CD4-positive, alpha-beta memory T cell (primary cell): ENCODE data around the gene HOXD8. TPM values are rescaled to one million over a fixed set of nuclear protein-coding genes. Genes with fewer than 3 reads are reported as not detected.

Experiments
- CTCF ChIA-PET: fragments of 350-600 bp; sonication (Branson Sonifier 250); formaldehyde crosslinking; loops from one replicate; lab custom pipeline; 2021; ENCODE audit warnings: inconsistent platforms; ENCODE audit not compliant: partially characterized antibody; lab: Charles Lee
- POLR2A ChIA-PET: fragments of 350-600 bp; sonication (Branson Sonifier 250); formaldehyde crosslinking; loops from one replicate; lab custom pipeline; 2021; ENCODE audit not compliant: partially characterized antibody; lab: Charles Lee
- DNase-seq, 5 donors: peaks; one replicate each; pipeline versions ENCODE4 v3.0.0 to v3.0.0-alpha.2; 2020 to 2022; ENCODE audit warnings: mixed read lengths in 1 of 5
- H3K27ac ChIP-seq: one replicate; pipeline ENCODE4 v1.7.0; 2013; ENCODE audit warnings: low read depth, low read length
- H3K27me3 ChIP-seq: 2 replicates; pipeline ENCODE4 v1.7.0; 2013; ENCODE audit warnings: mild to moderate bottlenecking, low read length, moderate library complexity; ENCODE audit not compliant: insufficient read depth
- H3K36me3 ChIP-seq: 2 replicates; pipeline ENCODE4 v1.7.0; 2013; ENCODE audit warnings: mild to moderate bottlenecking, low read length, moderate library complexity; ENCODE audit not compliant: insufficient read depth
- H3K4me1 ChIP-seq: 2 replicates; pipeline ENCODE4 v1.7.0; 2013; ENCODE audit warnings: mild to moderate bottlenecking, low read length, moderate library complexity; ENCODE audit not compliant: insufficient read depth
- H3K4me3 ChIP-seq, 2 donors: one replicate each; pipeline ENCODE4 v1.7.0; 2013; ENCODE audit warnings: low read length in 2 of 2, mild to moderate bottlenecking in 1 of 2
- H3K9me3 ChIP-seq, 2 donors: one replicate each; pipeline ENCODE4 v1.7.0; 2013; ENCODE audit warnings: low read length in 2 of 2, control low read depth in 1 of 2; ENCODE audit not compliant: control insufficient read depth in 1 of 2
- H3K27ac Mint-ChIP-seq, 7 donors: one replicate each; pipeline ENCODE4 v1.8.0; 2020 to 2021; ENCODE audit warnings: mixed read lengths in 7 of 7, mild to moderate bottlenecking in 6 of 7, inconsistent platforms in 3 of 7, moderate library complexity in 3 of 7
- H3K27me3 Mint-ChIP-seq, 2 donors: one replicate each; pipeline ENCODE4 v1.8.0; 2020 to 2021; ENCODE audit warnings: mixed read lengths in 2 of 2
- H3K36me3 Mint-ChIP-seq, 2 donors: one replicate each; pipeline ENCODE4 v1.8.0; 2020 to 2021; ENCODE audit warnings: mixed read lengths in 2 of 2, inconsistent platforms in 1 of 2, mild to moderate bottlenecking in 1 of 2
- H3K4me1 Mint-ChIP-seq, 4 donors: one replicate each; pipeline ENCODE4 v1.8.0; 2020 to 2021; ENCODE audit warnings: mixed read lengths in 4 of 4, mild to moderate bottlenecking in 1 of 4
- H3K4me3 Mint-ChIP-seq, 8 donors: one replicate each; pipeline ENCODE4 v1.8.0; 2020 to 2021; ENCODE audit warnings: mixed read lengths in 8 of 8, mild to moderate bottlenecking in 7 of 8, moderate library complexity in 6 of 8, inconsistent platforms in 3 of 8
- H3K9me3 Mint-ChIP-seq, 8 donors: one replicate each; pipeline ENCODE4 v1.8.0; 2020 to 2021; ENCODE audit warnings: mixed read lengths in 8 of 8, mild to moderate bottlenecking in 5 of 8, inconsistent platforms in 3 of 8, moderate library complexity in 1 of 8
- intact Hi-C: fragments of 100-400 bp; cut with micrococcal nuclease; formaldehyde crosslinking; loops from one replicate; pipeline ENCODE4 v1.15.1; 2023
- polyA plus RNA-seq, 2 donors: library from polyadenylated mRNA; unstranded; fragments of 300-500 nt; fragmentation: Illumina TruSeq; gene quantifications; one replicate each; pipeline ENCODE4 v1.2.3, GENCODE V29; 2021
- total RNA-seq, 2 experiments: library from RNA; stranded (reverse); gene quantifications; one replicate each; pipeline ENCODE4 v1.2.3, GENCODE V29; 2021

Gene HOXD8
- total and polyA plus RNA-seq, 4 experiments from 2014 or later = not detected

GRCh38 chr2:176126929-176127773 is 2.4 kb upstream of the HOXD8 start:
- DNase-seq = peak; percentile 56 to 64 (median 58)
- intact Hi-C loops = loop anchor here (1.0 to 5.0 kb wide), 7 partner anchors 328 to 1290 kb away; no protein-coding TSS in a partner anchor
- CTCF ChIA-PET = interaction anchor here (0.6 to 4.3 kb wide), 37 partner anchors 9 to 1636 kb away, joined by 3 to 127 read pairs (median 4); no protein-coding TSS in a partner anchor
- peaks cover 10 to 45% (median 27%) of the 10 kb centered on the region in 4 donors for H3K4me1 Mint-ChIP-seq
- Histone ChIP-seq H3K36me3 (no peaks in the 10 kb centered on the region), H3K4me3 (no peak overlapping the region), H3K9me3 (no peaks in the 10 kb centered on the region), H3K27ac (no peak overlapping the region), H3K4me1 (peaks cover 38% of the 10 kb centered on the region), H3K27me3 (peaks cover 78% of the 10 kb centered on the region)
- H3K27ac Mint-ChIP-seq = peak overlapping the region in 2 of 7 donors; percentile 31 to 89
- H3K27me3 Mint-ChIP-seq = peaks cover 61 to 63% of the 10 kb centered on the region in 2 donors
- H3K9me3 Mint-ChIP-seq = peaks cover 0 to 40% (median 10%) of the 10 kb centered on the region in 8 donors
- H3K4me3 Mint-ChIP-seq = peak overlapping the region in 2 of 8 donors; percentile 7 to 17
- POLR2A ChIA-PET = interaction anchor here (0.9 to 2.2 kb wide), 2 partner anchors 328 to 1022 kb away, joined by 3 to 12 read pairs; no protein-coding TSS in a partner anchor
- H3K36me3 Mint-ChIP-seq = peaks cover 0 to 4% of the 10 kb centered on the region in 2 donors

- H3K4me1 Mint-ChIP-seq = peaks cover 14 to 47% (median 29%) of the 10 kb centered on the region in 4 donors
- intact Hi-C loops = loop anchor here (1.0 to 5.0 kb wide), 7 partner anchors 328 to 1289 kb away; no protein-coding TSS in a partner anchor
- Histone ChIP-seq H3K27me3 (peaks cover 79% of the 10 kb centered on the region), H3K27ac (no peak overlapping the region), H3K36me3 (no peaks in the 10 kb centered on the region), H3K9me3 (no peaks in the 10 kb centered on the region), H3K4me3 (no peak overlapping the region), H3K4me1 (peaks cover 37% of the 10 kb centered on the region)
- ChIA-PET CTCF (interaction anchor here (0.6 to 4.3 kb wide), 28 partner anchors 8 to 1636 kb away, joined by 3 to 127 read pairs (median 5); no protein-coding TSS in a partner anchor), POLR2A (interaction anchor here (2.2 kb wide), 1 partner anchor 327 kb away, joined by 12 read pairs; no protein-coding TSS in a partner anchor)
- H3K36me3 Mint-ChIP-seq = peaks cover 0 to 5% of the 10 kb centered on the region in 2 donors
- peak overlapping the region in 2 of 8 donors; percentile 63 to 68 for H3K4me3 Mint-ChIP-seq
- peak overlapping the region in 3 of 7 donors; percentile 6 to 89 (median 25) for H3K27ac Mint-ChIP-seq
- H3K27me3 Mint-ChIP-seq = peaks cover 63 to 64% of the 10 kb centered on the region in 2 donors
- H3K9me3 Mint-ChIP-seq = peaks cover 0 to 44% (median 11%) of the 10 kb centered on the region in 8 donors
- DNase-seq = no peak
Measured at GRCh38 chr2:176127774-176128072, 1.8 kb upstream of the HOXD8 start.

GRCh38 chr2:176128172-176128981 is 1.1 kb upstream of the HOXD8 start:
- Mint-ChIP-seq H3K36me3 (peaks cover 0 to 5% of the 10 kb centered on the region in 2 donors), H3K9me3 (peaks cover 0 to 46% (median 13%) of the 10 kb centered on the region in 8 donors), H3K4me1 (peaks cover 14 to 49% (median 31%) of the 10 kb centered on the region in 4 donors), H3K4me3 (peak overlapping the region; percentile 48 to 82 (median 66)), H3K27ac (peak overlapping the region in 6 of 7 donors; percentile 26 to 89 (median 68)), H3K27me3 (peaks cover 67 to 70% of the 10 kb centered on the region in 2 donors)
- H3K36me3 ChIP-seq = no peaks in the 10 kb centered on the region
- H3K27ac ChIP-seq = no peak overlapping the region
- peaks cover 34% of the 10 kb centered on the region for H3K4me1 ChIP-seq
- ChIA-PET CTCF (interaction anchor here (0.6 to 4.3 kb wide), 14 partner anchors 8 to 1428 kb away, joined by 3 to 127 read pairs (median 6); no protein-coding TSS in a partner anchor), POLR2A (no interaction called here)
- no peaks in the 10 kb centered on the region for H3K9me3 ChIP-seq
- DNase-seq = no peak
- intact Hi-C loops = loop anchor here (5.0 kb wide), 1 partner anchor 1034 kb away; no protein-coding TSS in a partner anchor
- H3K27me3 ChIP-seq = peaks cover 85% of the 10 kb centered on the region
- no peak overlapping the region for H3K4me3 ChIP-seq

- Histone ChIP-seq H3K4me1 (peaks cover 34% of the 10 kb centered on the region), H3K36me3 (no peaks in the 10 kb centered on the region), H3K9me3 (no peaks in the 10 kb centered on the region), H3K27ac (no peak overlapping the region), H3K4me3 (no peak overlapping the region), H3K27me3 (peaks cover 84% of the 10 kb centered on the region)
- Mint-ChIP-seq H3K9me3 (peaks cover 0 to 39% (median 13%) of the 10 kb centered on the region in 8 donors), H3K4me3 (peak overlapping the region in 6 of 8 donors; percentile 17 to 67 (median 51)), H3K4me1 (peaks cover 14 to 42% (median 27%) of the 10 kb centered on the region in 4 donors), H3K27ac (no peak overlapping the region), H3K36me3 (peaks cover 0 to 3% of the 10 kb centered on the region in 2 donors), H3K27me3 (peaks cover 68 to 70% of the 10 kb centered on the region in 2 donors)
- ChIA-PET POLR2A (no interaction called here), CTCF (interaction anchor here (1.3 to 4.4 kb wide), 5 partner anchors 318 to 1019 kb away, joined by 3 to 127 read pairs (median 30); no protein-coding TSS in a partner anchor)
- DNase-seq = no peak
- intact Hi-C loops = loop anchor here (5.0 kb wide), 2 partner anchors 127 to 1033 kb away; partner anchors contain the start of gene LNPK
Measured at GRCh38 chr2:176129813-176130146, 275 bp downstream of the HOXD8 start.

GRCh38 chr2:176130147-176130956 is 847 bp downstream of the HOXD8 start:
- no peaks in the 10 kb centered on the region for H3K36me3 ChIP-seq
- H3K9me3 ChIP-seq = no peaks in the 10 kb centered on the region
- peak in 1 of 5 donors; percentile 49 for DNase-seq
- no peak overlapping the region for H3K27ac ChIP-seq
- CTCF ChIA-PET = interaction anchor here (0.5 to 4.4 kb wide), 9 partner anchors 10 to 1018 kb away, joined by 3 to 32 read pairs (median 6); no protein-coding TSS in a partner anchor
- H3K27ac Mint-ChIP-seq = peak overlapping the region in 1 of 7 donors; percentile 88
- intact Hi-C loops = loop anchor here (5.0 kb wide), 1 partner anchor 128 kb away; the partner anchor contains the start of gene LNPK
- H3K27me3 Mint-ChIP-seq = peaks cover 68 to 71% of the 10 kb centered on the region in 2 donors
- POLR2A ChIA-PET = interaction anchor here (1.0 kb wide), 1 partner anchor 35 kb away, joined by 5 read pairs; no protein-coding TSS in a partner anchor
- peaks cover 15 to 48% (median 28%) of the 10 kb centered on the region in 4 donors for H3K4me1 Mint-ChIP-seq
- no peak overlapping the region for H3K4me3 ChIP-seq
- H3K9me3 Mint-ChIP-seq = peaks cover 0 to 39% (median 14%) of the 10 kb centered on the region in 8 donors
- H3K4me1 ChIP-seq = peaks cover 34% of the 10 kb centered on the region
- H3K36me3 Mint-ChIP-seq = peaks cover 3% of the 10 kb centered on the region in 2 donors
- H3K4me3 Mint-ChIP-seq = peak overlapping the region in 7 of 8 donors; percentile 50 to 82 (median 72)
- peaks cover 84% of the 10 kb centered on the region for H3K27me3 ChIP-seq
